GM23338 (cell line): ENCODE measurements around the gene B3GAT3. TPM values are rescaled to one million over a fixed set of nuclear protein-coding genes. Genes with fewer than 3 reads are reported as not detected.
"Not testable (repeated sequence)": the region's sequence is repeated elsewhere in the genome, so short reads cannot be mapped to it uniquely, and the experiment has no call there.

Experiments
- ATAC-seq: fragments of 200-7000 bp; cut with Tn5 transposase; 3 replicates; pipeline ENCODE4 v1.9.1; 2020
- DNase-seq: peaks from one replicate; pipeline ENCODE4 v3.0.0-alpha.2; 2015; ENCODE audit warnings: low spot score
- H2AFZ ChIP-seq: fragments of 200-600 bp; sonication (generic); 2 replicates; pipeline ENCODE4 v1.8.0; 2016; ENCODE audit warnings: antibody characterized with exemption, mild to moderate bottlenecking, moderate library complexity
- H3F3A ChIP-seq: fragments of 200-600 bp; sonication (generic); replicated peaks from 2 replicates; pipeline ENCODE4 v1.8.0; 2017; ENCODE audit warnings: antibody characterized with exemption, mixed run types, low read depth
- H3K27ac ChIP-seq: fragments of 200-600 bp; sonication (generic); 2 replicates; pipeline ENCODE4 v1.6.1; 2016; ENCODE audit warnings: low read depth
- H3K27me3 ChIP-seq: fragments of 200-600 bp; sonication (generic); 2 replicates; pipeline ENCODE4 v1.8.0; 2016; ENCODE audit warnings: mild to moderate bottlenecking, mixed run types, moderate library complexity; ENCODE audit not compliant: insufficient read depth
- H3K36me3 ChIP-seq: fragments of 200-600 bp; sonication (generic); 2 replicates; pipeline ENCODE4 v1.8.0; 2016; ENCODE audit warnings: mild to moderate bottlenecking; ENCODE audit not compliant: insufficient read depth
- H3K4me1 ChIP-seq: fragments of 200-600 bp; sonication (generic); 2 replicates; pipeline ENCODE4 v1.8.0; 2016; ENCODE audit warnings: mild to moderate bottlenecking, moderate library complexity; ENCODE audit not compliant: insufficient read depth
- H3K4me2 ChIP-seq: fragments of 200-600 bp; sonication (generic); 2 replicates; pipeline ENCODE4 v1.7.1; 2017; ENCODE audit warnings: mixed run types
- H3K4me3 ChIP-seq: fragments of 200-600 bp; sonication (generic); 2 replicates; pipeline ENCODE4 v1.6.1; 2016; ENCODE audit warnings: mixed run types
- H3K79me2 ChIP-seq: fragments of 200-600 bp; sonication (generic); replicated peaks from 2 replicates; pipeline ENCODE4 v1.8.0; 2017; ENCODE audit warnings: mild to moderate bottlenecking; ENCODE audit not compliant: insufficient read depth
- H3K9me2 ChIP-seq: fragments of 200-600 bp; sonication (generic); 2 replicates; pipeline ENCODE4 v1.8.0; 2017; ENCODE audit not compliant: insufficient read depth
- H4K20me1 ChIP-seq: fragments of 200-600 bp; sonication (generic); replicated peaks from 2 replicates; pipeline ENCODE4 v1.8.0; 2017; ENCODE audit warnings: mild to moderate bottlenecking; ENCODE audit not compliant: insufficient read depth
- H3K27ac Mint-ChIP-seq: 2 replicates; pipeline ENCODE4 v1.8.0; 2020; ENCODE audit warnings: inconsistent platforms, mild to moderate bottlenecking, moderate library complexity, mixed read lengths
- H3K27me3 Mint-ChIP-seq: 3 replicates; pipeline ENCODE4 v1.8.0; 2022; ENCODE audit warnings: low read depth, mild to moderate bottlenecking, moderate library complexity, mixed read lengths, inconsistent platforms; ENCODE audit not compliant: insufficient read depth, poor library complexity
- H3K36me3 Mint-ChIP-seq: 3 replicates; pipeline ENCODE4 v1.8.0; 2021; ENCODE audit warnings: low read depth, mild to moderate bottlenecking, inconsistent platforms, moderate library complexity, mixed read lengths
- H3K4me1 Mint-ChIP-seq: 3 replicates; pipeline ENCODE4 v1.8.0; 2020; ENCODE audit warnings: mild to moderate bottlenecking, inconsistent platforms, mixed read lengths
- H3K4me3 Mint-ChIP-seq: 3 replicates; pipeline ENCODE4 v1.8.0; 2021; ENCODE audit warnings: moderate library complexity, mild to moderate bottlenecking, inconsistent platforms, mixed read lengths
- H3K9me3 Mint-ChIP-seq: 3 replicates; pipeline ENCODE4 v1.8.0; 2020; ENCODE audit warnings: moderate library complexity, mild to moderate bottlenecking, inconsistent platforms, mixed read lengths
- CTCF ChIP-seq, 2 experiments: fragments of 200-600 bp in 1 of 2; sonication (generic) in 1 of 2; conservative IDR thresholded peaks; 2 replicates each; pipeline versions ENCODE4 v1.5.1 to v1.6.1; 2016 to 2017; ENCODE audit warnings: antibody characterized with exemption in 2 of 2, low read depth in 2 of 2, mild to moderate bottlenecking in 2 of 2, moderate library complexity in 1 of 2
- NANOG ChIP-seq: IDR thresholded peaks from 2 replicates; pipeline ENCODE4 v1.6.1; 2016; ENCODE audit warnings: antibody characterized with exemption, borderline replicate concordance
- POLR2AphosphoS5 ChIP-seq: IDR thresholded peaks from 2 replicates; pipeline ENCODE4 v1.6.1; 2016; ENCODE audit warnings: antibody characterized with exemption, low read depth
- STAT1 ChIP-seq: IDR thresholded peaks from one replicate; pipeline ENCODE4 v1.6.1; 2016; ENCODE audit warnings: antibody characterized with exemption; ENCODE audit not compliant: unreplicated experiment
- ZNF462 ChIP-seq: fragments of 250-450 bp; sonication (Bioruptor Pico); IDR thresholded peaks from 2 replicates; pipeline ENCODE4 v1.5.0; 2020; ENCODE audit warnings: mild to moderate bottlenecking, moderate library complexity
- polyA plus RNA-seq: library from polyadenylated mRNA; unstranded; fragments of >200 nt; fragmentation: Nextera tagmentation; extraction: Ambion mirVana; gene quantifications from 2 replicates; pipeline ENCODE4 v1.2.1, GENCODE V29; 2016
- total RNA-seq: library from RNA; depleted of rRNA; stranded (reverse); fragments of >200 nt; shearing (Covaris generic); gene quantifications from 2 replicates; pipeline ENCODE4 v1.2.3, GENCODE V29; 2014

The B3GAT3 gene
- total and polyA plus RNA-seq, 2 experiments from 2014 or later: 16.4 to 18.4 TPM

DNA sequence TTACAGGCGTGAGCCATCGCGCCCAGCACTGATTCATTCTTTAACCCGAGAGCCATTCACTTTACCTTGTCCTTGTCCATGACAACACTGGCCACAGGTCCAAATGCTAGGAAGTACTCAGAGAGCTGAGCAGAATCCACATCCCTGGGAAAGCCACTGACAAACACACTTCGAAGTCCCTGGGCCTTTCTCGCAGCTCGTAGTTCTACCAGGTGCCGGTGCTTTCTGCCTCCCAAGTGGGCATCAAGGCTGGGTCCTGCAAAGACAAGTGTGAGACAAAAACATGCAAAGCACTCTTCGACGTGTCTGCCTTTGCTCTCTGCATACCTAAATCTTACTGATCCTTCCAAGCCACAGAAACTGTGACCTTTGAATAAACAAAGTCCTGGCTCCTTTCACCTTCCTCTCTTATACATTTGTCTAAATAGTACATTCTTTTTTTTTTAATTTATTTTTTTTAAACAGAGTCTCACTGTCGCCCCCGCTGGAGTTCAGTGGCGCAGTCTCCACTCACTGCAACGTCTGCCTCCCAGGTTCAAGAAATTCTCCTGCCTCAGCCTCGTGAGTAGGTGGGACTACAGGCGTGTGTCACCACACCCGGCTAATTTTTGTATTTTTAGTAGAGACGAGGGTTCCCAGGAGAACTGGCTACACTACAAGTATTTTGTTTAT, 32.7 kb downstream of the B3GAT3 start (continued):
- TF ChIP-seq CTCF (conservative IDR thresholded peaks at IDR 0.05; ENCODE audit: low read depth in 2 of 2) (peak; percentile 37 to 51; a peak in 3 of 4 replicates), POLR2AphosphoS5 (no peak), STAT1 (no peak), NANOG (no peak)

DNA sequence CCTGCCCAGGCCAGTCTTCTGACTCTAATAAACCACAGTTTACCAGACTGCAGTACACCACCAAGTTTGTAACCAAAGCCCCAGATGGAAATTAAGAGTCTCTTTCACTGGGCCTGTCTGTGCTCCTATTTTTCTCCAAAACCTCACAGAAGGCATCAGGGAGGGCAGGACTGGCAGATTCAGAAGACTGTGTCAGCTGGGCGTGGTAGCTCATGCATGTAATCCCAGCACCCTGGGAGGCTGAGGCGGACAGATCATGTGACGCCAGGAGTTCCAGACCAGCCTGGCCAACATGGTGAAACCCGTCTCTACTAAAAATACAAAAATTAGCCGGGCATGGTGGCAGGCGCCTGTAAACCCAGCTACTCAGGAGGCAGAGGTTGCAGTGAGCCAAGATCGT, 36.4 kb downstream of the B3GAT3 start:
- peaks cover 52% of the 10 kb centered on the region for H3K36me3 Mint-ChIP-seq
- not testable (repeated sequence) for H3K9me2 ChIP-seq, H4K20me1 ChIP-seq, H3K4me1 Mint-ChIP-seq, H3K9me3 Mint-ChIP-seq, DNase-seq, H3K27ac Mint-ChIP-seq, H3K4me3 ChIP-seq, H2AFZ ChIP-seq, H3K27ac ChIP-seq, ATAC-seq, H3K4me1 ChIP-seq, H3K4me3 Mint-ChIP-seq, H3K27me3 ChIP-seq, H3K27me3 Mint-ChIP-seq, H3K4me2 ChIP-seq
- peaks cover 10% of the 10 kb centered on the region for H3K36me3 ChIP-seq
- H3F3A ChIP-seq: peaks cover 22% of the 10 kb centered on the region; the same call in 1 of the 2 replicates
- H3K79me2 ChIP-seq: peaks cover 27% of the 10 kb centered on the region

DNA sequence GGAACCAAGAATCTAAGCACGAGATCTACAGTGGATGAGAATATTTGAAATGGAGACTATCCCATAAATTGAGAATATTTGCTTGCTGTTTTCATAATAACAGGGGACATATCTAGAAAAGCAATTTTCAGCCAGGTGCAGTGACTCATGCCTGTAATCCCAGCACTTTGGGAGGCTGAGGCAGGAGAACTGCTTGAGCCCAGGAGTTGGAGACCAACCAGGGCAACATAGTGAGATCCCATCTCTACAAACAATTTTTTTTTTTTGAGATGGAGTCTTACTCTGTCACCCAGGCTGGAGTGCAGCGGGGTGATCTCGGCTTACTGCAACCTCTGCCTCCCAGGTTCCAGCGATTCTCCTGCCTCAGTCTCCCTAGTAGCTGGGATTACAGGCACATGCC, 40.1 kb downstream of the B3GAT3 start:
- not testable (repeated sequence) for H3K27me3 Mint-ChIP-seq, H3K4me3 ChIP-seq, ATAC-seq, H3K4me1 ChIP-seq, H2AFZ ChIP-seq, H3K4me1 Mint-ChIP-seq, H3K9me3 Mint-ChIP-seq, H3K27ac Mint-ChIP-seq, H3K4me3 Mint-ChIP-seq, H4K20me1 ChIP-seq, H3K27ac ChIP-seq, H3K4me2 ChIP-seq, H3F3A ChIP-seq, H3K9me2 ChIP-seq, DNase-seq, H3K27me3 ChIP-seq, H3K36me3 ChIP-seq
- peaks cover 52% of the 10 kb centered on the region for H3K36me3 Mint-ChIP-seq
- peaks cover 15% of the 10 kb centered on the region; the same call in 1 of the 2 replicates for H3K79me2 ChIP-seq

DNA sequence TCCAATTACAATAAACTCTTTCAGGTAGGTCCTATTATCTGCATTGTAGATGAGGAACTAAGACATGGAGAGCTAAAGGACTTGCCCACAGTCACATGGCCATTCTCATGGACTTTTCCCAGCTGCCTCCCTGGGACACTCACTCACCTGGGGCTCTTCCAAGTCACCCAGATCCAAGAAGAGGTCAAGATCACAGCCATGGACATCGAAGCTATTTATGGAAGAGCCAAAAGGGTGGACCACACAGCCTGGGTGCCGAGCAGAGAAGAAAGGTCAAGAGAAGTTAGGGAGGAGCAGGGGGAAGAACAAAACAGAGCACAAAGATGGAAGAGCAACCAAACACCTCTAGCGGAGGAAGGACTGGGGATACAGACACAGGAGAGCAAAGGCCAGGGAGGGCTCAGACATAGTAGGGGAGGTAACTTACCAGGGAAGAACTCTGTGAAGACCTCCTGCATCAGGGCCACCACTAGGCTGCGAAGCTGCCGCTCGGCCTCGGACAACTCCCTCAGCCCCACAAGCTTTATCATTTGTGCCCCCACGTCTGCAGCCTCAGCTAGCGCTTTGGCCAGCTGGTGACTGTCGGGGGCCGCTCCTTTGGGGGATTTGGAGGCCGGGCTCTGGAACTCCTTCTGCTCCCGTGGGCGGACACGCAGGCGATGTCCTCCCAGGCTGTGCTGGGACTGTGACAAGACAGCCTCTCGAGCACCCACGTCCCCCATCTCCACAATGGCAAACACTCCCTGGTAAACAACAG, 40.6 kb downstream of the B3GAT3 start:
- Mint-ChIP-seq H3K27ac (no peak overlapping the region), H3K36me3 (peaks cover 55% of the 10 kb centered on the region), H3K27me3 (peaks cover 5% of the 10 kb centered on the region), H3K4me3 (no peak overlapping the region), H3K4me1 (no peaks in the 10 kb centered on the region; the same call in 2 of the 3 replicates), H3K9me3 (no peaks in the 10 kb centered on the region; the same call in 2 of the 3 replicates)
- Histone ChIP-seq H3K27ac (no peak overlapping the region), H2AFZ (no peak overlapping the region), H3K4me3 (no peak overlapping the region), H3K4me1 (no peaks in the 10 kb centered on the region), H3K27me3 (no peaks in the 10 kb centered on the region), H3K9me2 (no peaks in the 10 kb centered on the region), H3K4me2 (no peak overlapping the region), H4K20me1 (no peaks in the 10 kb centered on the region; the same call in none of the 2 replicates), H3F3A (peaks cover 5% of the 10 kb centered on the region; the same call in 1 of the 2 replicates), H3K79me2 (peaks cover 12% of the 10 kb centered on the region; the same call in 1 of the 2 replicates), H3K36me3 (peaks cover 3% of the 10 kb centered on the region)
- ATAC-seq: no peak
- no peak for DNase-seq
- no peak for TF ChIP-seq ZNF462 (CRISPR knock-in tag)
- TF ChIP-seq NANOG: no peak
